Activated CD4-positive, alpha-beta T cell treated with anti-CD3 and anti-CD28 coated beads, Interleukin-2, amount 50 U/mL, for 48 hours (primary cell): Measurements from ENCODE around the gene MYH3.
A peak's percentile ranks its signal among the peaks of the same experiment; 100 is the strongest.
"Not testable (repeated sequence)": the region's sequence is repeated elsewhere in the genome, so short reads cannot be mapped to it uniquely, and the experiment has no call there.

Experiments
- DNase-seq, 2 experiments: peaks; one replicate each; pipeline ENCODE4 v3.0.0-alpha.2; 2020

MYH3 gene

GRCh38 chr17:10657148-10657547 is at the start of gene MYH3:
TSS of gene MYH3 (minus strand) at chr17:10657309. CDS start at chr17:10655064, 2,245 bp downstream.
- DNase-seq, result no peak

DNA sequence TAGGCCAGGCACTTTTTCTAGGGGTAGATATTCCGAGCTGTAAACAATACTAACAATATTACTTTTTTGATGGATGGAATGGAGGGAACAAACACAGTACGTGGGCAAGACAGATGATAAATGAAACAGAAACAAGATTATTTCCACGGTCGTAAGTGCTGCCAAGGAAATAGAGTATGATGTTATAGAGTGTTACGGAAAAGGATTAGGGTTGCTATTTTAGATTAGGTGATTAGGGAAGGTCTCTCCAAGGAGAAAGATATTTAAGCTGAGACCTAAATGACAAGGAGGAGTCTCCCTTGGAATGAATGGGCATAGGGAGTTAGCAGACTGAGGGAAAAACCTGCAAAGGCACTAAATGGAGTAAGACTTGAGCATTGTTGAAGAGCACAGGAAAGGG is 48.6 kb upstream of the MYH3 start:
- DNase-seq, result no peak

GRCh38 chr17:10702574-10702973 is 45.5 kb upstream of the MYH3 start:
- DNase-seq, result no peak

DNA sequence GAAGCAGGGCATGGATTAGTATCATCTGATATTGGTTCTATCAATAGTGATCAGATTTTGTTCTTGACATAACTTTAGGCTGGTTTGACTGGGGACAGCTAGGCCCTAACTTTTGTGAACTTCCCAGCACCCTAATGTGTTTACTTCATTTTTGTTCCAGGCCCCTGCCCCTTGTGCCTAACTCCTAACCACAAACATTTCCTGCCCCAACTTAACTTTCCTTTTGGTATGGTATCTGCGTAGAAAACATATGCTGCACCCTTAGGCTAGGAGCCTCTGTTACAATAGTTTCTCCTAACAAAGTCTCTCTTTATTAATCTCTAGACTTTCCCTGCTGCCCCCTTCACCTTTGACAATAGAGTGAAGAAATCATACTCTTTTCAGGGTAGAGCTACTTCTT is 42.7 kb upstream of the MYH3 start:
- DNase-seq, result no peak

DNA sequence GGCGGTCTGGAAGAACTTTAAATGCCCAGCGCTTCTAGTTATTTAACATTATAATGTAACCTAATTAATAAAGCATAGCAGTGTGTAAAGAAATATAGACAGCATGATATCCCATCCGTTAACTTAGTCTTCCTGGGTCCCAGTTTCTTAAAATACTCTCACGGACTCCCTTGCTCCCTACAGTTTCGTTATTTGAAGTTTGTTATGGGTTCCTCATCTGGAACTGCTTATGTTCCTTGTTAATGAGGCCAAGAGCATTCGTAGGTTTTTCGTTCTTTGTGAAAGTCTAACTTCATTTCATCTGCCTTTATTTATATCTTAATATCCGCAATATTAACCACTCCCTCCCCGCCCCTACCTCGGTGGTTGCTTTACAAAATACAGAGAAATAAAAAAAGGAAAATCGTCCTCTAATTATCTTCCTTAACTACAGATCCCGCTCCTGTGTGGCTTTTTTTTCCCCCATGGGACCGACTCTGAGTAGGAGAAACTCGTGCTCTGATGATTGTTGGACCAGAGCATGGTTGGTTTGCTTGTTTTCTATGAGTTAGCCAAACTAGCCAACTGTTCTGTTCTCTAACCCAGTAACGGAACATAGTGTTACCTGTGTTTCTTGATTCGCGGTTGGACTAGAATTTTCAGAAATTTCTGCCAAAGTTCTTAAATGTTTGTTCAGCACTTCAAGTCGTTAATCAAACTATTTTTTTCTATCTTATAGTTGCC is 41.1 kb upstream of the MYH3 start:
- no peak for DNase-seq

DNA sequence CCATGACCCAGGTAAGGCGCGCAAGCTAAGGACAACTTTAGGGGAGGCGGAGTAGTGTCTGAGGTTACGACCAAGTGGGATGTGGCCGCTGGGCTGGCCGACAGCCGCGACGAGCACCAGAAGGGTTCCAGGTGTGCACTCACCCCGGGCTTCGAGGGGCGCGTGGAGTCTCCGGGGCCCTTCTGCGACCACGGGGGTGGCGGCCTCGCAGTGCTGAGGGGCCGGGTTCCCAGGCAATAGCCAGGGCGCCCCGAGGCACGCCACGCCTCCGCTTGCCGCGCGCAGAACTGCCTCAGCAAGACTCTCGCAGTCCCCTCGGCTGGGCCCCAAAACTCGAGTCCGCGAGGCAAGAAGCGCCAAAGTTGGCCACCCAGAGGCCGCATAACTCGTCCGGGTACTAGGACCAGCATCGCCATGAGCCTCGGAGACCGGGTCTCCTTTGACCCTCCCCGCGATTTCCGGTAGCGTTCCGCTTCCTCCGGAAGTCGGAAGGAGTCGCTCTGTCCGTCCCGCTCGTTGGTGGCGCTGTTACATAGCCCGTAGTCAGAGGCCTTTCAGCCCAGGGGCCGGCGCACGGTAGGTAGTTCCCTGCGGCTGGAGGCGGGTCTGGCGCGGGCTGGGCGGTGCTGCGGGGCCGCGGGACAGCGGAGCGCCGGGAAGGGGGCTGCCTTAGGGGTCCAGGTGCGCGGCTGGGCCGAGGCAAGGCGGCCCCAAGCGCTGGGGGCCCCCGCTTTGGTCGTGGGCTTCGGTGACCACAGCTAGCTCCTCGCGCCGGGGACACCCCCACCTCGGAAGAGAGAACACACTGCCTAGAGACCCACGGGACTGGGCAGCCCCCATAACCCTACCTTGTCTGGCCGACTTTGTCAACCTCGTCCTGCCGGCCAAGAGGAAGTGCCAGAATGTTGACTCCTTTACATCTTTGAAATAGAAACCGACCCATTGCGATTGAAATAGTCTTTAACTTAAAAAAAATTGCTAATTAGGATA is 40.3 kb upstream of the MYH3 start, which contains the start of the genes ADPRM and SCO1:
Gene ADPRM, plus strand, starts transcription at position 503 of the 990 bp plus-strand sequence. CDS start 7,333 bp downstream, outside the sequence.
Gene SCO1, minus strand, starts transcription at position 442 of the 990 bp plus-strand sequence. Its CDS starts 26 bp downstream, at position 416.
- DNase-seq, result peak; percentile 89 to 92

DNA sequence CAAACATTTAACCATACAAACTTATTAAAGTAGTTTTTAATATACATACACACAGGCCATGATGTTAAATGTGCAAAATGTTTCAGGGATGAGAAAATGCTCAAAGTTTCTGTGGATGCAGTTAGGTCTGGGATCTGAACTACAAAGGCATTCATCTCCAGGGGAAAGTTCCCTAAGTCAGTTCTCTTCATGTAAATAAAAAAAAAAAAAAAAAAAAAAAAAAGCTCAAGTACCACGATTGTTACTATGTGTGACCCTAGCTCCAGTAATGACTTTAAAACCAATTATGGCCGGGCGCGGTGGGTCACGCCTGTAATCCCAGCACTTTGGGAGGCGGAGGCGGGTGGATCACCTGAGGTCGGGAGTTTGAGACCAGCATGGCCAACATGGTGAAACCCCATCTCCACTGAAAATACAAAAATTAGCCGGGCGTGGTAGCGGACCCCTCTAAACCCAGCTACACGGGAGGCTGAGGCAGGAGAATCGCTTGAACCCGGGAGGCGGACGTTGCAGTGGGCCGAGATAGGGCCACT is 38.8 kb upstream of the MYH3 start:
- DNase-seq, result not testable (repeated sequence)

DNA sequence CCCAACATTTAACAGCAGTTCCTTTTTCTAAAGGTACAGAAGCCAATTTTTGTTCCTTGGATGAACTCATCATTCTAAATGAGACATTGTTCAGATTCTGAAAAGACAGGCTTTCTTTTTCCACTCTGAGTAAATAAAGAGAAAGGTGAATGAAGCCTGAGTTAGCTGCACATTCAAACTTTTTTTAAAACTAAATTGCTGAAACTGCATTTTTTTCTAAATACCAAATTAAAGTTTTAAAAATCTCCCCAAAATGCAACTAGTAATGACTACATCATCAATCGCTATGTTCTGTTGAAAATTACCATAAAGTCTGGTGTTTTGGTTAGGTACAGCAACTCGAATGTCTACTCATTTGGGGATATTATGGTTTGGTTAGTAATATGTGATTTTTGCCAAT is 30.4 kb upstream of the MYH3 start:
- DNase-seq, result no peak

- no peak for DNase-seq
These were observed 26.7 kb upstream of the MYH3 start for GRCh38 chr17:10683853-10684252.

DNA sequence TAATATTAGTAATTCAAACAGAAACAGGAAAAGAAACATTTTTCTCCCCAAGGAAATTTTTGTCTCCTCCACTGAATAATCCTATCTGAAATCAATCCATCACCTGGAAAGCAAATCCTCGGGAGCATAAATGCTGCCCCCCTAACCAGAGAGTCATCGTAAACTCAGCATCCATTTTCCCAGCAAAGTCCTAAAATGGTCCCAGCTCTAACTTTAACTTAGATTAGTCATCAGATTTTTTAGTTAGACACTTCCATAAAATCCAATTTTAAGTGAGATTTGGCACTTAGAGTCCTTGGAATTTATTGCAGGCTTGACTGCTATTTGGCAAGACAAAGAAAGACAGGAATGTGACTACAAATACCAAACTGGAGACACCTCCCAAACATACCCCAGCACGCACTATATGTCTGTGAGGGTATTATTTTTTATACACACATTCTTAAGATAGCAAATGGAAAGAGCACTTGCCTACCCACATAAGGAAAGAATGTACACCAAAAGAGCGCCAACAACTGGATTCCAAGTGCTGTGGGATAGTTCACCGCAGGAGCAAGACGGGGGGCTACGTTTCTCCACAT is 24.8 kb upstream of the MYH3 start:
- DNase-seq, result no peak

GRCh38 chr17:10674704-10675103 is 17.6 kb upstream of the MYH3 start:
- DNase-seq, result no peak

DNA sequence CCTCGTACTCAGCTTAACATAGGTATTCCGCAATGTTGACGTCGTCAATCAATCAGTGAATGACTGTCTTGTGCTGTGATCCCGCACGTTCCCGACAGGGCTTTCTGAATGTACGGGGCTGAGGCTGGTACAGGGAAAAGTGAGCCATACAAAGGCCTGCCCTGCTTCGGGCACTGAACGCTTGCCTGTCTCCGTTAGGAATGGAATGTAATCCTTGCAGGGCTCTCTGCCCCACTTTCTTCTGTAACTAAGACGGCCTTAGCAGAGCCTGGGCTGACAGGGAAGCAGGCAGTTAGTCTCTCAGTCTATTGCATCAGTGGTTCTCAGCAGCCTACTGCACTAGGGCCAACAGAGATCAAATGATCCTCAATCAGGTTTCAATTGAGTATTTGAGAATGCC is 16.2 kb upstream of the MYH3 start:
- no peak for DNase-seq

GRCh38 chr17:10668775-10669174 is 11.7 kb upstream of the MYH3 start:
- no peak for DNase-seq

DNA sequence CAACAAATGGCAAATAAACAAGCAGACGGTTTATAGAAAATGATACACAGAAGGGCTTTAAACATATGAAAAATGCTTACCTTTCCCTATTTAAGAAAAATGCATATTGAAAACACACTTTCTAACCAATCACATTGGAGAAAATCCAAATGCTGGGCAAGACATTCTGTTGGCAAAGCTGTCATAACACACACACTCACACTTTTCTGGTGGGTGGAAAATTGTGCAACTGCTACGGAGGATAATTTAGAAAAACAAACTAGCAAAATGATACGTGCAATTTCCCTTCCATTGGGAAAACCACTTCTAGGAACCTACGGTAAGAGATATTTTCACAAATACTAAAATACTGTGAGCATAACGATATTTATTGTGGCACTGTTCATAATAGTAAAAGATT is 9.8 kb upstream of the MYH3 start:
- DNase-seq, result no peak

DNA sequence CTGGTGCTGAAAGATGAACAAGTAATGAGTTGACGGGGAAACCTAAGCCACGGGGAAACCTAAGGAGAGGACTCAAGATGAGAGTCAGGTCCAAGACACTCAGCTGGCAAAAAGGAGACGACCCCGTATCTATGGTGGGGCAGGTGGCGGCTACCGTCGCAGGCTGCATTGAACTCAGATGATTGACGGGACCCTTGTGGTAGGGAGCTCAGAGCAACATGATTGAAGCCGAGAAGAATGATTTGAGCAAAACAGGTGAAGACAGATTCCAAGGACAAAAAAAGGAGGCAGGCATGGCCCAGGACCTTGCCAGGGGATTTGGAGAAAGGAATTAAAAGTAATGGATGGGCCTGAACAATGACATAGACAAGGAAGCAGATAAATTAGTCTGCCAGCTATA is 7.5 kb upstream of the MYH3 start:
- no peak for DNase-seq

- DNase-seq, result no peak
These were observed 6.1 kb upstream of the MYH3 start for GRCh38 chr17:10663231-10663630.

- no peak for DNase-seq
These were observed 4.3 kb upstream of the MYH3 start for GRCh38 chr17:10661437-10661836.

- DNase-seq, result no peak
These were observed 770 bp upstream of the MYH3 start for GRCh38 chr17:10657879-10658278.

GRCh38 chr17:10653987-10654386 is 3.1 kb downstream of the MYH3 start:
- DNase-seq, result no peak

DNA sequence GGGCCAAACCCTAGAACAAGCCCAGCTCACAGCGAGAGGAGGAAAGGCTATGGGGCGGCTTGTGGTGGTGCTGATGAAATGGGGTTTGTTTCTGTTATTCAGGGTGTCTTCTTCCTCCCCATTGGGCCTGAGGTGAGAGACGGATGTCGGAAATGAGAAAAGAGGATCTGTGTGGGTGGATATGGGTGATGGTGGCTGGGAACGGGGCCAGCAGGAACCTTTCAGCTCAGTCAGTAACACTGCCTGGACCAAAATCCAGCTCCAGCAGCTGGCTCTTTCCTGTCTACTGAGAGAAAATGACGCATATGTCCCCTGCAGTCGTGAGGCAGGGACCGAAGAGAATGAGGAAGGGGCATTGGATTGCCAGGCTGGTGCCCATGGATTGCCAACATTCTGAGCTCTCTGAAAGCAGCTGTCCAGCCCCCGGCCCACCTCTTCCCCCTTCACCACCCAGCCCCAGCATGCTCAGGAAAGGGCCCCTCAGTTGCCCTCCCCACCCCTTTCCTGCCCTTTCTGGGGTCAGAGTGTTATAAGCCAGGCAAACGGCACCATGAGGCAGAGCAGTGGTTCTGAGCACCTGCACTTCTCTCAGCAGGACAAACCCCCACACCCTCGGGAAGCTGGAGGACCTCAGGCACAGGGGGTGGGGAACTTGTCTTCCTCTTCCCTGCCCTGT is 4.0 kb downstream of the MYH3 start:
- DNase-seq, result peak; percentile 17 to 34

DNA sequence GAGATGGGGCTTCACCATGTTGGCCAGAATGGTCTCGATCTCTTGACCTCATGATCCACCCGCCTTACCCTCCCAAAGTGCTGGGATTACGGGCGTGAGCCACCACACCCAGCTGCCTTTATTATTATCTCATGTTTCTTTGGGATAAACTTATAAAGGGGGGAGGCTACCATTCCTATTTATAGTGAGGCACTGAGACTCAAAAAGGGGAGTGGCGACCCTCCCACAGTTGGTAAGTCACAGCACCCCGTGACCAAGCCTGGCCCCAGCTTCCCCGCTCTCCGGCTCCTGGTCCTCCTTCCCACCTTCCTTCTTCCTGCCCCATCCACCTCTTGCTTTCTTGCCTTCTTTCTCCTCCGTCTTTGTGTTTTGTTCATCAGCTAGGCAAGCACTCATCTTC is 5.2 kb downstream of the MYH3 start:
- DNase-seq, result no peak

GRCh38 chr17:10649602-10650001 is 7.5 kb downstream of the MYH3 start:
- no peak for DNase-seq

- DNase-seq, result no peak
These were observed 8.2 kb downstream of the MYH3 start for GRCh38 chr17:10648956-10649355.
